ENCODE data around the gene RAB9A. TPM values are rescaled to one million over a fixed set of nuclear protein-coding genes. Genes with fewer than 3 reads are reported as not detected.

RAB9A gene
- polyA plus RNA-seq, 3 donors, result 17.9 to 38.1 (median 30.8) TPM

DNA sequence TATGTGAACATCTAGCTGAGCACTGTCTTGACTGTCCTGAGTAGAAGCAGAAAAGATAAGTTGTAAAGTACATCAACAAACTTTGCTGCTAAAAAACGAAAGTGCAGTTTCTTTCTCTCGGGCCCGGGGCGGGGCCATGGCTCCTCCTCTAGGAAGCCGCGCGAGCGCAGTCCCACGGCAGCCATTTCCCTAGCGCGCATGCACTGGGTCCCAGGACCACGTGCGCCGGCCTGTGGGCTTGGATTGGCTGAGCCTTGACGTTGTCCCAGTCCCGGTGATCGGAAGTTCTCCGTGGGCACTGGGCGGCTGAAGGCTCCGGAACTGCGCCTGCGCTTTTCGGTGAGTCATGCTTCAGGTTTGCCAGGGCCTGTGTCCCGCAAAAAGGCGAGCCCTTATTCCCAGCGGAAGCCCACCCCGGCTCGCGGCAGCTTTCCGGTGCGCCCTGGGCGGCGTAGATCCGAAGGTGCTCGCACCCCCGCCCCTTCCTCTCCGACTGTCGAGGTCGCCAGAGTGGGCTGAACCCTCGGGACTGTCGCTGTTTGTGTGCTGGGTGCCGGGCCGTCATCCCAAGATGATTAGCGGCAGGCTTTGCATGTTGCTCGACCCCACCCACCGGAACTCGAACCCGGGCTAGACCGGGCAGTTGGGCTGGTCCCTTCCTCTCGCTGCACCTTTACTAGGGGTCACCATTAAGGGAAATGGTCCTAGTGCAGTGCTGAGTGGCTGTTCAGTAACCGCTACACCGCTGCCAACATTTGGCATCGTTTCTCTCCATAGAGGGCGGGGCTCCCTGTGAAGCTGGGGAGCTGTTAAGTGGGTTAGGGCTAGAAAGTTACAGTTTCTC is 35.9 kb upstream of the RAB9A start, which contains the start of gene TCEANC:
Gene TCEANC (plus strand): TSS at position 292 of the 844 bp plus-strand sequence. CDS start 9,368 bp downstream, outside the sequence.
- Histone ChIP-seq H3K9ac (ENCODE audit: insufficient read depth, low read length, poor library complexity, severe bottlenecking) (peak within 1 kb of the TSS; percentile 83), H3K9me3 (replicated peaks in 1 of 2; ENCODE audit: control insufficient read depth in 1 of 2, insufficient read depth in 1 of 2, low read length in 2 of 2) (peaks cover 3 to 11% of the 10 kb centered on the region in 2 donors), H2AFZ (ENCODE audit: insufficient read depth, low read depth, low read length, poor library complexity, severe bottlenecking) (peak within 1 kb of the TSS; percentile 55), H4K20me1 (ENCODE audit: insufficient read depth, low read length) (no peaks in the 10 kb centered on the region), H3K27ac (ENCODE audit: low read depth in 1 of 2, low read length in 2 of 2) (peak within 1 kb of the TSS; percentile 89 to 99), H3K79me2 (ENCODE audit: insufficient read depth, low read length) (peaks cover 17% of the 10 kb centered on the region), H3K4me2 (replicated peaks; ENCODE audit: extremely low read depth, low read length, poor library complexity, severe bottlenecking) (peak within 1 kb of the TSS; percentile 77), H3K4me1 (ENCODE audit: control insufficient read depth in 1 of 2, insufficient read depth in 2 of 2, low read length in 2 of 2) (peaks cover 12 to 21% of the 10 kb centered on the region in 2 donors), H3K4me3 (replicated peaks in 1 of 3; ENCODE audit: low read depth in 2 of 3, low read length in 3 of 3) (peak within 1 kb of the TSS; percentile 42 to 83 (median 72)), H3K27me3 (ENCODE audit: control insufficient read depth in 2 of 2, insufficient read depth in 2 of 2, low read length in 2 of 2) (no peaks in the 10 kb centered on the region), H3K36me3 (replicated peaks in 1 of 2; ENCODE audit: control insufficient read depth in 1 of 2, insufficient read depth in 2 of 2, low read length in 2 of 2) (peaks cover 6 to 8% of the 10 kb centered on the region in 2 donors)
- Mint-ChIP-seq H3K4me1 (peaks cover 4% of the 10 kb centered on the region), H3K27ac (peak within 1 kb of the TSS; percentile 88 to 97 (median 95)), H3K27me3 (ENCODE audit: low read depth in 3 of 3) (peaks cover 0 to 26% (median 1%) of the 10 kb centered on the region in 3 donors), H3K9me3 (peaks cover 2 to 19% (median 9%) of the 10 kb centered on the region in 7 donors), H3K4me3 (peak within 1 kb of the TSS; percentile 85 to 90), H3K36me3 (peaks cover 14 to 20% of the 10 kb centered on the region in 2 donors)
- TF ChIP-seq, protein P1, sequence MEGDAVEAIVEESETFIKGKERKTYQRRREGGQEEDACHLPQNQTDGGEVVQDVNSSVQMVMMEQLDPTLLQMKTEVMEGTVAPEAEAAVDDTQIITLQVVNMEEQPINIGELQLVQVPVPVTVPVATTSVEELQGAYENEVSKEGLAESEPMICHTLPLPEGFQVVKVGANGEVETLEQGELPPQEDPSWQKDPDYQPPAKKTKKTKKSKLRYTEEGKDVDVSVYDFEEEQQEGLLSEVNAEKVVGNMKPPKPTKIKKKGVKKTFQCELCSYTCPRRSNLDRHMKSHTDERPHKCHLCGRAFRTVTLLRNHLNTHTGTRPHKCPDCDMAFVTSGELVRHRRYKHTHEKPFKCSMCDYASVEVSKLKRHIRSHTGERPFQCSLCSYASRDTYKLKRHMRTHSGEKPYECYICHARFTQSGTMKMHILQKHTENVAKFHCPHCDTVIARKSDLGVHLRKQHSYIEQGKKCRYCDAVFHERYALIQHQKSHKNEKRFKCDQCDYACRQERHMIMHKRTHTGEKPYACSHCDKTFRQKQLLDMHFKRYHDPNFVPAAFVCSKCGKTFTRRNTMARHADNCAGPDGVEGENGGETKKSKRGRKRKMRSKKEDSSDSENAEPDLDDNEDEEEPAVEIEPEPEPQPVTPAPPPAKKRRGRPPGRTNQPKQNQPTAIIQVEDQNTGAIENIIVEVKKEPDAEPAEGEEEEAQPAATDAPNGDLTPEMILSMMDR (IDR thresholded peaks at IDR 0.05), result no peak
- peak; percentile 92 to 96 (median 94) for DNase-seq
- WGBS (ENCODE audit: insufficient coverage), result under 1% methylated on average over 26 of the region's 54 CpGs
- intact Hi-C loops (cut with micrococcal nuclease), result loop anchor here (5.0 to 10.0 kb wide), 2 partner anchors 39 to 82 kb away; partner anchors contain the start of genes OFD1 (in 2 of the 2) and TRAPPC2 (in 2 of the 2)

DNA sequence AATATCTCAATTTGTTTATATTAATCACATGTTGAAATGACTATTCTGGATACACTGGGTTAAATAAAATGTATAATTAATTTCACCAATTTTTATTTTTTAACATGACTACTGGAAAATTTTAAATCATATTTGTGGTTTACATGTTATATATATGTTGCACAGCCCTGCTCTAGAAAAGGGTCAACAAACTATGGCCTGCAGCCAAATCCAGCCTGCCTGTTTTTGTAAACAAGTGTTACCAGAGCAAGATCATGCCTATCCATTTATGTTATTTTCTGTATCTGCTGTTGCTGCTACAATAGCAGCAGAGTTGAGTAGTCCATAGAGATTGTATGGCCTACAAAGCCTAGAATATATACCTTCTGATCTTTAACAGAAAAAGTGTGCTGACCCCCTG is 34.8 kb upstream of the RAB9A start:
- H3K27ac Mint-ChIP-seq, result no peak overlapping the region
- DNase-seq, result no peak
- no peaks in the 10 kb centered on the region for H3K27me3 ChIP-seq (ENCODE audit: control insufficient read depth in 2 of 2, insufficient read depth in 2 of 2, low read length in 2 of 2)
- H3K4me2 ChIP-seq (replicated peaks; ENCODE audit: extremely low read depth, low read length, poor library complexity, severe bottlenecking), result peak overlapping the region; percentile 77
- H3K9ac ChIP-seq (ENCODE audit: insufficient read depth, low read length, poor library complexity, severe bottlenecking), result no peak overlapping the region
- peaks cover 0 to 26% (median 1%) of the 10 kb centered on the region in 3 donors for H3K27me3 Mint-ChIP-seq (ENCODE audit: low read depth in 3 of 3)
- no peak overlapping the region for H3K27ac ChIP-seq (ENCODE audit: low read depth in 1 of 2, low read length in 2 of 2)
- H3K36me3 ChIP-seq (replicated peaks in 1 of 2; ENCODE audit: control insufficient read depth in 1 of 2, insufficient read depth in 2 of 2, low read length in 2 of 2), result peaks cover 6 to 8% of the 10 kb centered on the region in 2 donors
- H3K9me3 Mint-ChIP-seq, result peaks cover 0 to 11% (median 3%) of the 10 kb centered on the region in 7 donors
- no peak overlapping the region for H2AFZ ChIP-seq (ENCODE audit: insufficient read depth, low read depth, low read length, poor library complexity, severe bottlenecking)
- H3K4me3 ChIP-seq (replicated peaks in 1 of 3; ENCODE audit: low read depth in 2 of 3, low read length in 3 of 3), result peak overlapping the region in 1 of 3 experiments; percentile 72
- peaks cover 0 to 4% of the 10 kb centered on the region in 2 donors for H3K9me3 ChIP-seq (replicated peaks in 1 of 2; ENCODE audit: control insufficient read depth in 1 of 2, insufficient read depth in 1 of 2, low read length in 2 of 2)
- H3K36me3 Mint-ChIP-seq, result peaks cover 14 to 22% of the 10 kb centered on the region in 2 donors
- H3K4me3 Mint-ChIP-seq, result no peak overlapping the region
- no peaks in the 10 kb centered on the region for H4K20me1 ChIP-seq (ENCODE audit: insufficient read depth, low read length)
- intact Hi-C loops (cut with micrococcal nuclease), result loop anchor here (5.0 to 10.0 kb wide), 2 partner anchors 38 to 81 kb away; partner anchors contain the start of genes OFD1 (in 2 of the 2) and TRAPPC2 (in 2 of the 2)
- H3K4me1 Mint-ChIP-seq, result peaks cover 11% of the 10 kb centered on the region
- peaks cover 17% of the 10 kb centered on the region for H3K79me2 ChIP-seq (ENCODE audit: insufficient read depth, low read length)
- TF ChIP-seq, protein P1 (IDR thresholded peaks at IDR 0.05), result no peak
- peaks cover 12 to 29% of the 10 kb centered on the region in 2 donors for H3K4me1 ChIP-seq (ENCODE audit: control insufficient read depth in 1 of 2, insufficient read depth in 2 of 2, low read length in 2 of 2)

All from CD14-positive monocyte (primary cell).